PC-3 (cell line): Measurements from ENCODE around the gene SPRR2B. TPM values are rescaled to one million over a fixed set of nuclear protein-coding genes. Genes with fewer than 3 reads are reported as not detected.

Experiments used
- ATAC-seq: fragments of 200-7000 bp; cut with Tn5 transposase; 2 replicates; pipeline ENCODE4 v1.9.1; 2020; ENCODE audit warnings: mild to moderate bottlenecking, moderate library complexity
- BruUV-seq: library from RNA; stranded (reverse); fragments of 400-500 nt; replicated peaks from 2 replicates; lab custom pipeline; 2021; lab: Mats Ljungman, UMichigan
- CTCF ChIA-PET: fragments of 300-600 bp; sonication (Branson Sonifier 250); formaldehyde crosslinking; loops from one replicate; lab custom pipeline; 2022; ENCODE audit warnings: antibody characterized with exemption; lab: Charles Lee
- POLR2A ChIA-PET: fragments of 300-600 bp; sonication (Branson Sonifier 250); formaldehyde crosslinking; loops from one replicate; lab custom pipeline; 2022; ENCODE audit warnings: antibody characterized with exemption; ENCODE audit not compliant: unreplicated experiment; lab: Charles Lee
- DNase-seq: peaks from one replicate; pipeline ENCODE4 v3.0.0-alpha.2; 2015
- H2AFZ ChIP-seq: fragments of 300-600 bp; sonication (generic); 2 replicates; pipeline ENCODE4 v1.6.0; 2016; ENCODE audit warnings: antibody characterized with exemption, low read length
- H3F3A ChIP-seq: fragments of 300-600 bp; sonication (generic); one replicate; pipeline ENCODE4 v1.6.0; 2017; ENCODE audit warnings: antibody characterized with exemption, low read length, control low read depth, mild to moderate bottlenecking; ENCODE audit not compliant: unreplicated experiment
- H3K27ac ChIP-seq: fragments of 300-600 bp; sonication (generic); 2 replicates; pipeline ENCODE4 v1.5.1; 2016; ENCODE audit warnings: mild to moderate bottlenecking, low read length
- H3K27me3 ChIP-seq: fragments of 300-600 bp; sonication (generic); 2 replicates; pipeline ENCODE4 v1.6.1; 2016; ENCODE audit warnings: low read length, mixed read lengths
- H3K36me3 ChIP-seq: fragments of 300-600 bp; sonication (generic); 2 replicates; pipeline ENCODE4 v1.6.1; 2016; ENCODE audit warnings: low read depth, mixed run types, low read length, mixed read lengths
- H3K4me1 ChIP-seq: fragments of 300-600 bp; sonication (generic); 2 replicates; pipeline ENCODE4 v1.5.1; 2016; ENCODE audit warnings: low read length; ENCODE audit not compliant: insufficient read depth
- H3K4me2 ChIP-seq: fragments of 300-600 bp; sonication (generic); 2 replicates; pipeline ENCODE4 v1.6.0; 2016; ENCODE audit warnings: low read length
- H3K4me3 ChIP-seq: fragments of 300-600 bp; sonication (generic); 2 replicates; pipeline ENCODE4 v1.5.1; 2016; ENCODE audit warnings: mild to moderate bottlenecking, low read length, mixed read lengths
- H3K79me2 ChIP-seq: fragments of 300-600 bp; sonication (generic); 2 replicates; pipeline ENCODE4 v1.6.1; 2017; ENCODE audit warnings: low read length, mixed read lengths
- H3K9ac ChIP-seq: fragments of 300-600 bp; sonication (generic); 2 replicates; pipeline ENCODE4 v1.6.0; 2016; ENCODE audit warnings: mild to moderate bottlenecking, low read length
- H3K9me2 ChIP-seq: fragments of 300-600 bp; sonication (generic); replicated peaks from 2 replicates; pipeline ENCODE4 v1.6.1; 2016; ENCODE audit warnings: mixed run types, low read length, mixed read lengths
- H3K9me3 ChIP-seq: fragments of 300-600 bp; sonication (generic); 2 replicates; pipeline ENCODE4 v1.6.1; 2016; ENCODE audit warnings: low read length, mixed read lengths
- H4K20me1 ChIP-seq: fragments of 300-600 bp; sonication (generic); 2 replicates; pipeline ENCODE4 v1.6.1; 2016; ENCODE audit warnings: low read length, mixed read lengths
- EZH2 ChIP-seq: fragments of 300-600 bp; sonication (generic); IDR thresholded peaks from one replicate; pipeline ENCODE4 v1.6.1; 2017; ENCODE audit warnings: antibody characterized with exemption, mild to moderate bottlenecking, low read length; ENCODE audit not compliant: unreplicated experiment
- EZH2phosphoT487 ChIP-seq: fragments of 300-600 bp; sonication (generic); IDR thresholded peaks from 2 replicates; pipeline ENCODE4 v1.6.1; 2018; ENCODE audit warnings: mild to moderate bottlenecking, antibody characterized with exemption, low read length, borderline replicate concordance
- intact Hi-C: fragments of 100-400 bp; cut with micrococcal nuclease; formaldehyde crosslinking; loops from 2 replicates; pipeline ENCODE4 v1.9.0; 2023
- total RNA-seq: library from RNA; depleted of rRNA; stranded (reverse); fragments of >200 nt; gene quantifications from 2 replicates; pipeline ENCODE4 v1.2.3, GENCODE V29; 2014
- TF ChIP-seq, protein P1 (sequence below): fragments of 300-600 bp; sonication (generic); conservative IDR thresholded peaks from 2 replicates; pipeline ENCODE4 v1.5.1; 2017; ENCODE audit warnings: antibody characterized with exemption, low read depth, mild to moderate bottlenecking, low read length

Gene SPRR2B
- total RNA-seq, 1 experiment from 2014 or later, result not detected

- H3K79me2 ChIP-seq, result no peaks in the 10 kb centered on the region
- no peaks in the 10 kb centered on the region for H3K9me3 ChIP-seq
- no peak overlapping the region for H3K9ac ChIP-seq
- no peaks in the 10 kb centered on the region for H3K36me3 ChIP-seq
- no peak for TF ChIP-seq EZH2phosphoT487
- TF ChIP-seq, protein P1, sequence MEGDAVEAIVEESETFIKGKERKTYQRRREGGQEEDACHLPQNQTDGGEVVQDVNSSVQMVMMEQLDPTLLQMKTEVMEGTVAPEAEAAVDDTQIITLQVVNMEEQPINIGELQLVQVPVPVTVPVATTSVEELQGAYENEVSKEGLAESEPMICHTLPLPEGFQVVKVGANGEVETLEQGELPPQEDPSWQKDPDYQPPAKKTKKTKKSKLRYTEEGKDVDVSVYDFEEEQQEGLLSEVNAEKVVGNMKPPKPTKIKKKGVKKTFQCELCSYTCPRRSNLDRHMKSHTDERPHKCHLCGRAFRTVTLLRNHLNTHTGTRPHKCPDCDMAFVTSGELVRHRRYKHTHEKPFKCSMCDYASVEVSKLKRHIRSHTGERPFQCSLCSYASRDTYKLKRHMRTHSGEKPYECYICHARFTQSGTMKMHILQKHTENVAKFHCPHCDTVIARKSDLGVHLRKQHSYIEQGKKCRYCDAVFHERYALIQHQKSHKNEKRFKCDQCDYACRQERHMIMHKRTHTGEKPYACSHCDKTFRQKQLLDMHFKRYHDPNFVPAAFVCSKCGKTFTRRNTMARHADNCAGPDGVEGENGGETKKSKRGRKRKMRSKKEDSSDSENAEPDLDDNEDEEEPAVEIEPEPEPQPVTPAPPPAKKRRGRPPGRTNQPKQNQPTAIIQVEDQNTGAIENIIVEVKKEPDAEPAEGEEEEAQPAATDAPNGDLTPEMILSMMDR, result no peak
- no peak for TF ChIP-seq EZH2
- no peaks in the 10 kb centered on the region for H3K9me2 ChIP-seq
- H3K27me3 ChIP-seq, result peaks cover 11% of the 10 kb centered on the region; the same call in 1 of the 2 replicates
- no peaks in the 10 kb centered on the region for H3F3A ChIP-seq
- no peak overlapping the region for H3K27ac ChIP-seq
- ATAC-seq (no peak), DNase-seq (no peak)
- peaks cover 5% of the 10 kb centered on the region for H3K4me1 ChIP-seq
- no peak overlapping the region for H3K4me2 ChIP-seq
- CTCF ChIA-PET, result no interaction called here
- H3K4me3 ChIP-seq, result no peak overlapping the region
- H2AFZ ChIP-seq, result no peak overlapping the region
- H4K20me1 ChIP-seq, result no peaks in the 10 kb centered on the region
- intact Hi-C loops, result no loop called here
- POLR2A ChIA-PET, result no interaction called here
- no TSS peak for BruUV-seq
Measured at GRCh38 chr1:153032073-153032472, 39.3 kb downstream of the SPRR2B start.

DNA sequence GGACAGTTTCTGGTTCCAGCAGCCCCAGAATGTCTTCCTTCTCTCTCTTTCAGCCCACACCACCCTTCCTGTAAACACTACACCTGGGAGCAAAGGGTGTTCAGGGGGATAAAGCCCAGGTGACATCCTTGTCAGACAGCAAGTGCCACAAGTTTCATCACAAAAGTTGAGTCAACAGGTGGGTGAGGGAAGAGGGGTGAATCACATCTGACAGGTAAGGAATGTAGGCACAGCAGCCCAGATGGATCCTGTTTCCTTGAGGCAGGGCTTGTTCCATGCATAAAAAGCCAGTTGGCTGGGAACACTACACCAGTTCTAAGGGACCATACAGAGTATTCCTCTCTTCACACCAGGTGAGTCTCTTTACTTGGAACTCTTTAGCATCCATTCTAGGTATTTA lies 40.5 kb downstream of the SPRR2B start, which contains the start of gene SPRR1B:
Gene SPRR1B (plus strand): TSS at position 309 of the 400 bp plus-strand sequence. CDS start 1,143 bp downstream, outside the sequence.
- Histone ChIP-seq H3K9ac (no peak within 1 kb of the TSS), H3K27me3 (0 out of 2 replicates have a peak, but pooled peaks cover 3% of the 10 kb centered on the region), H3K27ac (no peak within 1 kb of the TSS), H3K4me1 (peaks cover 5% of the 10 kb centered on the region), H3K4me3 (no peak within 1 kb of the TSS), H2AFZ (no peak within 1 kb of the TSS), H3F3A (no peaks in the 10 kb centered on the region), H3K9me3 (no peaks in the 10 kb centered on the region), H3K9me2 (no peaks in the 10 kb centered on the region), H3K36me3 (no peaks in the 10 kb centered on the region), H3K4me2 (no peak within 1 kb of the TSS), H4K20me1 (no peaks in the 10 kb centered on the region), H3K79me2 (no peaks in the 10 kb centered on the region)
- ChIA-PET CTCF (no interaction called here), POLR2A (no interaction called here)
- ATAC-seq (no peak), DNase-seq (peak; percentile 76)
- intact Hi-C loops, result no loop called here
- BruUV-seq, result no TSS peak
- no peak for TF ChIP-seq EZH2phosphoT487
- TF ChIP-seq, protein P1, result no peak

DNA sequence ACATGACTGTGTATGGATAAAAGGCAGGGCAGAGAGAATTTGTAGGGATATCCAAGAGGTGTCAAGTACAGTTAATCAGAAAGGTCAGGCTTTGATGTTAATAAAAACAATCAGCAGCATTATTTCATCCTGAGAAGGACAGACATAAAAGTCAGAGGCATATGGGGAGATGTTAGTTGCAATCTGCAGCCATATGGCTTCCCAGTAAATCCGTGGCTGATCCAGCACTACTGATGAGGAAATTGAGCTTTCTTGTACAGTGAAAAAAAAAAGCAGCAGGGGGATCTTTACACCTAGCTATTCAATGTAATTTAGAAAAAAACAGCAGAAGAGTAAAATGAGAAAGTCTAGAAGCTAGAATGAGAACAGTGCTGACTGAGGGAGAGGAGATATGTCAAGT lies 42.6 kb downstream of the SPRR2B start:
- Histone ChIP-seq H3K4me3 (no peak overlapping the region), H3K27me3 (peaks cover 5% of the 10 kb centered on the region; the same call in 1 of the 2 replicates), H3K36me3 (no peaks in the 10 kb centered on the region), H3K9ac (no peak overlapping the region), H3K9me3 (no peaks in the 10 kb centered on the region), H3K79me2 (no peaks in the 10 kb centered on the region), H4K20me1 (no peaks in the 10 kb centered on the region), H3K4me2 (no peak overlapping the region), H3F3A (no peaks in the 10 kb centered on the region), H3K4me1 (peaks cover 5% of the 10 kb centered on the region), H2AFZ (no peak overlapping the region), H3K27ac (no peak overlapping the region), H3K9me2 (no peaks in the 10 kb centered on the region)
- TF ChIP-seq, protein P1, result no peak
- no peak for TF ChIP-seq EZH2phosphoT487
- TF ChIP-seq EZH2, result no peak
- intact Hi-C loops, result no loop called here
- POLR2A ChIA-PET, result interaction anchor here (0.5 kb wide), 1 partner anchor 17 kb away, joined by 3 read pairs; no protein-coding TSS in a partner anchor
- CTCF ChIA-PET, result no interaction called here
- no TSS peak for BruUV-seq
- DNase-seq, result no peak
- no peak for ATAC-seq
